GM18951 (cell line): ENCODE data around the gene TNIK.

Experiments
- POLR2A ChIP-seq: IDR thresholded peaks from 4 replicates; pipeline ENCODE4 v1.6.1; 2011; ENCODE audit warnings: mild to moderate bottlenecking; ENCODE audit not compliant: insufficient read length, insufficient read depth; ENCODE audit errors: extremely low read depth
- in situ Hi-C: fragments of 300-500 bp; cut with MboI; formaldehyde crosslinking; loops from one replicate; pipeline ENCODE4 v1.12.0; 2022; ENCODE audit warnings: low sequenced_read_pairs, mixed read lengths, inconsistent platforms; ENCODE audit not compliant: unreplicated experiment

The TNIK gene

DNA sequence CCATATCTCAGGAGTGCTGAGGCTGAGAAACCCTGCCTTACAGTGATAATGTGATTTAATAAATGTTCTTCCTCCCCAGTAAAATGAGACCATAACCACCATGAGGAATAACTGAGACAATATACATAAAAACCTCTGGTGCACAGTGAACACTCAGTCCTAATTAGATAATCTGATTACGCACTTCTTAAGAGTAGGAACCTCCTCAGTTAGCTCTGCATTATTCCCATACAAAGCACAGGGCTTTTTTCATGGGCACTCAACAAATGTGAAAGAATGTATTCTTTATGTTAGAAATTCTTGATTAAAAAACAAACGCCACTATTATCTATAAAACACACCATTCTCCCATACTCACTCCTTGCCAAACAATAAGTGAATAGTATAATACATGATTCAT lies 97.0 kb downstream of the TNIK start:
- TF ChIP-seq POLR2A: no peak
- in situ Hi-C loops: no loop called here

DNA sequence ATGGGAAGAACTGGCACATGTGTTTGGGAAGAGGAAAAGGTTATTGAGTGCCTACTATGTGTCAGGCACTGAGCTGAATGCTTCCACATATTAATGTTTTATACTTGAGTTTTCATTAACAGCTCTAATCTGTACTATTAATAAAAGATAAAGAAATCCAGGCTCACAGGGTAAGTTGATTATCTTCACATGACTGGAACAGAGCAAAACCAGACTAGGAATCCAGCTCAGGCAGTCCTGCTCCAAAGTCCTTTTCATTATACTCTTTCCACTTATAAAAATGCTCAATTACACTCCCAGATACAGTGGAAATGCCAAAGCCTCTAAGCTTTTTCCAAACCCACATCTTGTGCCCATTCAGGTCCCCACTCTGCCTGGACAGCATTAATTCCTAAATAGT lies 97.6 kb downstream of the TNIK start:
- in situ Hi-C loops: no loop called here
- no peak for TF ChIP-seq POLR2A

DNA sequence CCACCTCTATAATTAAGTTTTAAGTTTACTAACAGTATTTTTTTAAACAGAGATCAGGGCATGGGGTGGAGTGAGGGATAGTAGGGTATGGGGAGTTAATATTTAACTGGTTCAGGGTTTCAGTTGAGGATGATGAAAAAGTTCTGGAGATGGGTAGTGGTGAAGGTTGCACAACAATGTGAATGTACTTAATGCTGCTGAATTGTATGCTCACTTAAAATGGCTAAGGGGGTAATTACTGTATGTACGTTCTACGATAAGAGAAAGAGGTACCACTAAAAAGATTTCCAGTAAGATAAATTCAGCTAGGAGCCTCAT lies 101.4 kb downstream of the TNIK start:
- TF ChIP-seq POLR2A: no peak
- in situ Hi-C loops: no loop called here

DNA sequence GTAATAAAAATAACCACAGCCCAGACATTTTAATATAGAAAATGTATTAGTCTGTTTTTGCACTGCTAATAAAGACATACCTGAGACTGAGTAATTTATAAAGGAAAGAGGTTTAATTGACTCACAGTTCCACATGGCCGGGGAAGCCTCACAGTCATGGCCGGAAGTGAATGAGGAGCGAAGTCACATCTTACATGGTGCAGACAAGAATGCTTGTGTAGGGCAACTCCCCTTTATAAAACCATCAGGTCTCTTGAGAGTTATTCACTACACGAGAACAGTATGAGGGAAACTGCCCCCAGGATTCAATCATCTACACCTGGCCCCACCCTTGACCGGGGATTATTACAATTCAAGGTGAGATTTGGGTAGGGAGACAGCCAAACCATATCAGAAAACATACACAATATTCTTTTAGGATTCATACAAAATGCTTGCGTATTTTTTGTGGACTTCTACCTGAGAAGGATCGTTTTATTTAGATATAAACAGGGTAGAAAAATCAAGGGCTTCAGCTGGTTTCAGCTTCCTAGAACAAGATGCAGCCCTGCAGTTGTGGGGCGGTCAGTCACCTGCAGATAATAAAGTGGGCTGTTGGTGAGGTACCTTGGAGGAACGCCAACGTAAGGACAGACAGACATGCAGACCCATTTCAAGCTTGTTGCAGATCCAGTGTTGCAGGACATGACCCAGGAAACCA lies 101.9 kb downstream of the TNIK start:
- TF ChIP-seq POLR2A: no peak
- in situ Hi-C loops: no loop called here

DNA sequence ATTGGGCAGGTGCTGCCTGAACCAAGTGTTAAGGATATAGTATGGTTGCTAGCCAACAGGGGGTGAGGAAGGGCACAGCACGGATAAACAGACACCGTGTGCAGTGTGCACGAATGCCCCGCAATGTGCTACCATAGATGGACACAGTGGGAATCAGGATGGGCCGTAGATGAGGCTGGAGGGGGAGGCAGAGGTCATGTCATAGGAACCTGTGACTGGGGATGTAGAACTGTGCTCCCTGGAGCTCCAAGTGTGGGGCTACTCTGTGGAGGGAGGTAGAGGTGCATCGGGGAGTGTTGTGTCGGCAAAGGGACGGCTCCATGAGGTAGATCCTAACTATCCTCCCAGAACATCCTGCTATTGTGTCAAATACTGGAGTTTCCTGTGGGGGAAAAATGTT lies 102.5 kb downstream of the TNIK start:
- in situ Hi-C loops: no loop called here
- TF ChIP-seq POLR2A: no peak

DNA sequence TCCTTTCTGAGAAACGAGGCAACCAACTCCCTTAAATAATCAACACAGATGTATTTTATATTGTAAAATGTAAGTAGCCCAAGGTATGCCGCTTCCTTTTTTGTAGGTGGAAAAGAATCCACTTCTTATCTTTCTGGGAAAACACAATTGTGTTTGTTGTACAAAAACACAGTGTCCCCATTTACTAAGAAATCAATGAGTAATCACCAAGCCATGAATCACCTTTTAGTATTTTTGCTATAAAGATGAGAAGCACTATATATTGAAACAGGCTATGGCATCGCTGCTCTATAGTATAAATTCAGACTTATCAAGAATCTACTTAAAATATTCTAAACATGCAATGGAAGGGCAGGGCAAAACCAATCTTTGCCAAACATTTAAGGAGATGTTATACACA lies 104.0 kb downstream of the TNIK start:
- no peak for TF ChIP-seq POLR2A
- in situ Hi-C loops: no loop called here

DNA sequence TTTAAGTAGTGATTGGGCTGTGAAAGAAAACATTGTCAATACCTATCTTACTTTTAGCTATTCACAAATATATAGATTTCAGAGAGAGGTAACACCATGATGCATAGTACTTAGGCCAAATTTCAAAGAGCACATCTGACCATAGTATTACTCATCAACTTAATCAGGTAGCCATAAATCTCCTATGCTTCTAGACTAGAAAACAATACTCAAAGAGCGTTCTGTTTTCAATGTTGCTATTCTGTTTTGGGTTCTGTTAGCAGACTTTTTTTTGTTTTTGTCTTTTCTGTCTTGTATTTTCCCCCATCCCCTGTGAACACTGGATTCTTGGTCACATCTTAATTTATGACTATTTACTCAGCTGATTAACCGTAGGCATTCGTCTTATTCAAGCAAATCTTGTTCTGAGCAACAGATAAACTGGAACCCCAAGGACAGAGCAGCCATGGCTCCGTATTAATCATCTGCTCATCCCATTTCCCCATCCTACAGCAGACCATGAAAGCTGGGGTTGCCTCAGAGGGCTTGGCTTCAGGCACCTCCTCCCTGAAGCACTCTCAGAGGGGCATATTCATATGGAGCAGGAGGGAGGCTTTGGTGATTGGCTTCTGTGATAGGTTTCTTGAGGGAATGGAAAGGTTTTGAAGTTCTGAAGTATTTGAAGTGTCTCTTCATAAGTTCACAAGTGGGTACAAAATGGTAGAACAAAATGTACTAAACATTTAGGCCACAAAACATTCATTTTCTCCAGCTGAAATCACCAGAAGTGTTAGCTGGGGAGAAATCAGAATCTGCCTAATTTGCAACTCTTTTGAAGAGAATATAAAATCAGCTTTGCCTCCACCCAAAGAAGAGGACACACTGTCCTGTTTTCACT lies 105.3 kb downstream of the TNIK start:
- no peak for TF ChIP-seq POLR2A
- in situ Hi-C loops: no loop called here

DNA sequence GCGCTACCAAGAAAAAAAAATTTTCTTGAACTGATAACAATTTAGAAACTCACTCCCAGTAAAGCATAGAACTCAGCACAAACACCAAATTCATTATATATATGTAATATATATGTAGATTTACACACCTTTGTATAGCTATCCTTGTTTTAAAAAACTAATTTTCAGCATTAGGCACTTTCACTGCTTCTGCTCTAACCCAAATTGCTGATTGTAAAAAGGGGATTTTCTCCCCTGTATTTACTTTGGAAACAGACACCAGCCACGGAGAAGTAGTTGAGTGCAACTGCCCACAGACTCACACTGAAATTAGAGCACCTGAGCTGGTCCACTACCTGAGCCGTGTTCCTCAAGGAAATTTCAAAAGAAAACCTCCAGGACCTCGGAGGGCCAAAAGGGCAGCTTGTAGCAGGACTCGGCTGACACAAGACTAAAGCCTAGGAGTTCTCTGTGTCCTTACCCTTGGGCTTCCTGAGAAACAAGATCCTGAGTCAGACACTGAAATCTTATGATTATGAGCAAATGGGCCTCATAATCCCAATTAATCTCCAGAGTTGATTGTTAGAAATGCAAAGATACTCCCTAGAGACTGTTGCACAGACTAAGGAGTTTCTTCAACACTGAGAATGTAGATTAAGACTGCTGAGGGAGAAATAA lies 106.0 kb downstream of the TNIK start:
- no peak for TF ChIP-seq POLR2A

DNA sequence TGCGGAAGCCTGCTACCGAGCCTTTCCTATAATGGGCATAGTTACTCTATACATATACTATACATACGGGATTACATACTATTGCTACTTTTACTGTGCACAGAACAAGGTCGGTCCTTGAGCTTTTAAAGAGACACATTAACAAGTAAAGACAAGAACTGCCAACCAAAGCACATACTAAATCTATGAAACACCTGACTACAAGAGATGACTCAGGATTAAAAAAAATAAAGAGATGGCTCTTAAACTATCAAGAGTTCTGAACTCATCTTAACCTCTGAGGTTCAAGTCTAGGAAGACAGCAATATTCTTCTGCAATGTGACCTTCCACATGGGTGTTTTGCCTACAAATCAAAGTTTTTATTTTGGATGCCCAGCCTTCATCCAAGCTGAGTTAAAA lies 106.8 kb downstream of the TNIK start:
- in situ Hi-C loops: no loop called here
- no peak for TF ChIP-seq POLR2A

More for the DNA sequence above, 106.0 kb downstream of the TNIK start:
- in situ Hi-C loops: no loop called here

DNA sequence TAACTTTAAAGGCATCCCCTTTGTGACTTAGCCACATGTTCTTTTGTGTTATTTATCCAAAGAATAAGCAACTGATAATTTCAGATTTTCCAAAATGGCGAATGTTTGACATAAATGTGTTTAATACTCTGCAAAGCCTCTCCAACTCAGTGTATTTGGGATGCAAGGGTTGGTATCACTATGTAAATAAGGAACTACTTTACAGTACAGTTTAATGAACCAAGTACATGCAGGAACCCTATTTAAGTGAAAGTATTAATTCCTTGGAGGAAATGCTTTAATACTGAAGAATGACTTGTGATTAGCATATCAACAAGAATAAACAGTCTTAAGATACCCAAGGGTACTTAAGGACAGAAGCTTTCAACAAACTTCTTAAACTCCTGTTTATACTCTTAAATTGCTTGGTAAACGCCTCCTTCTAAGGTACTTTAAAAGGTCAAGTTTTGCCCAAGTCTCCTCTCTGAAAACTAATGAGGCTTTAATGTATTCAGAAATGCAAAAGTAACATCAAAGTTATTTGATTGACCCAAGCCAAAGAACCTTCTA lies 107.7 kb downstream of the TNIK start:
- TF ChIP-seq POLR2A: no peak
- in situ Hi-C loops: no loop called here

DNA sequence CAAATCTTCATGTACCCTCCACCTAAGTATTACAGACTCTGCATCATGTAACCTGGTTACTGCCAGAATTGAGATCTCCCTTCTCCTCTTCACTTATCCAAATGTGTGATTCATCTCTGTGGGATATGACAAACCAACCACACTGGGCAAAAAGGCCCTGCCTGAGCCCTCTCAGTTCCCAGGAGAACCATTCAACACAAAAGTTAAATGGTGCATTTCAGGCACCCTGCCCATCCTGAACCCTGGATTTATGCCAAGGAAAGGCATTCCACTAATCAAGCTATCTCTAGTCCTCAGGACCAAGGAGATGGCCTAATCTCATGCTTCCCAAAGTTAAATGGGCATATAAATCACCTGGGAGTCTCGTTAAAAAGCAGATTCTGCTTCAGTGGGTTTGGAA lies 108.5 kb downstream of the TNIK start:
- TF ChIP-seq POLR2A: no peak
- in situ Hi-C loops: no loop called here

DNA sequence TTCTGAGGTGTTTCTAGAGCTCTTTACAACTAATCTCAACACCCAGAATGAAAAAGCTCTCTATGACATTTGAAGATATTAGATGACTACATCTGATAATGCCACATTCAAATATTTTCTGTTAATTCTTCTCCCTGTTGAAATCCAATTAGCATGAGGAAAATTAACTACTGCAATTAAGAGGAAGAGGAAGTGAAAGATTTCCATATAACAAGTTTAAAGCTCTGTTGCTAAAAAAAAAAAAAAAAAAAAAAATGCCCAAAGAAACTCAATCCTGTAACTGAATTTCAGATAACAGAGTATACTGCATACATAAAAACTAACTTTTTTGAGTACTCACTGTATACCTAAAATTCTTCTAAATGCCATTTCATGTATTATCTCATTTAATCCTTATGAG lies 109.8 kb downstream of the TNIK start:
- in situ Hi-C loops: no loop called here
- no peak for TF ChIP-seq POLR2A

DNA sequence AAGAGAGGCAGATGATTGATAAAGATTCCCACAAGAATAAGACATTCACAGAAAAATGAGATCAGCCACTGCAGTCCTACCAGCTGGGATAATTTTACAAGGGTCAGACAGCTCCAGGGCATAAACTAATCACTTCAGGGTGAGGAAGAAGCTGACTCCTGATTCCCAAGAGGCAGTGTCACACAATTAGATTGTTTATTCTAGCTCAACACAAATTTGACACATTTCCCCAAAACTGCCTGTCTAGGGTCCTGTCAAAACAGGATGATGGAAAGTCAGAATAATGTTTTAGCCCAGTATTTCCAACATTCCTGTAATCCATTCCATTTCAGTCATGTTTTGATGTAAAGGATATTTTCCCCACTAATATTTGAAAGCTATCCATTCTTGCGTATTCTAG lies 110.8 kb downstream of the TNIK start:
- TF ChIP-seq POLR2A: no peak
- in situ Hi-C loops: no loop called here
